HTERT RPE-1 (cell line): ENCODE results near the gene DYNC2H1.
"Not testable (repeated sequence)": the region's sequence is repeated elsewhere in the genome, so short reads cannot be mapped to it uniquely, and the experiment has no call there.

Source experiments
- in situ Hi-C: fragments of 300-500 bp; cut with MboI; formaldehyde crosslinking; loops from 4 replicates; pipeline ENCODE4 v1.14.3; 2020; ENCODE audit warnings: low sequenced_read_pairs

The DYNC2H1 gene

DNA sequence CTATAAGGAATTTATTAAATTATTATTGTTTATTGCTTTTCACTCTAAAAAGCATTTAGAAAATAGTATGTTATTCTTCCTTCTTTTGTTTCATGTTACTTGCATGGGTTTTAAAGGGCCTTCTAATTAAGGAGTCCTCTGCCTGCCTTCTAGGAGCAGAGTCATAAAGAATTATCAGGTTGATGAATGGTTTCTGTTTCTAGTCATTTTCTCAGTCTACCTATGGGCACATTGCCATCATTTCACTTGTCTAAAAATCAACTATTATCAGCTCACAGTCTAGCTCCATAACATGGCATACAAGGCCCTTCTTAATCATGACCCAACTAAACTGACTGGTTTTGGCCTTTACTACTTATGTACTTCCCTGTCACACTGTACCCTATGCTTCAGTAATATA is 16.2 kb downstream of the DYNC2H1 start:
- in situ Hi-C loops = no loop called here

DNA sequence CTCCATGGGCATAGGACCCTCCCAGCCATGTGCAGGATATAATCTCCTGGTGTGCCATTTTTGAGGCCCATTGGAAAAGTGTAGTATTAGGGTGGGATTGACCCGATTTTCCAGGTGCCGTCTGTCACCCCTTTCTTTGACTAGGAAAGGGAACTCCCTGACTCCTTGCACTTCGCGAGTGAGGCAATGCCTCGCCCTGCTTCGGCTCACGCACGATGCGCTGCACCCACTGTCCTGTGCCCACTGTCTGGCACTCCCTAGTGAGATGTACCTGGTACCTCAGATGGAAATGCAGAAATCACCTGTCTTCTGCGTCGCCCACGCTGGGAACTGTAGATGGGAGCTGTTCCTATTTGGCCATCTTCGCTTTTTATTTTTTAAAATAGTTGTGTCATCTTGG is 32.8 kb downstream of the DYNC2H1 start:
- in situ Hi-C loops = not testable (repeated sequence)

DNA sequence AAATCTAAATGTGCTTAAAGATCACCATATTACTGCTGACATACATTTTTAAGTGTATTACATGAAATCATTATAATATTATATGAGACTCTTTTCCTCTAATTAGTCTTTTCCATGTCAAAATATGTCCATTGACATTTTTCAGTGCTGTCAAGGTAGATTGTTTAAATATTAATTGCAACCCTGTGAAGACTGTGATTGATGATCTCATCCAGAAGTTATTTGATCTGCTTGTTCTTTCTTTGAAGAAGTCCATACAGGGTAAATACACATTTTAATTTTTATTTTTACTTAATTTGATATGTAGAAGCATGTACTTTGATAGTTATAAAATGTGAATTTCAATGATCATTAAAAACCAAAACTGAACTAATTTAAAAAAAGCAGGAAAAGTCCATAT is 38.4 kb downstream of the DYNC2H1 start:
- in situ Hi-C loops = no loop called here

DNA sequence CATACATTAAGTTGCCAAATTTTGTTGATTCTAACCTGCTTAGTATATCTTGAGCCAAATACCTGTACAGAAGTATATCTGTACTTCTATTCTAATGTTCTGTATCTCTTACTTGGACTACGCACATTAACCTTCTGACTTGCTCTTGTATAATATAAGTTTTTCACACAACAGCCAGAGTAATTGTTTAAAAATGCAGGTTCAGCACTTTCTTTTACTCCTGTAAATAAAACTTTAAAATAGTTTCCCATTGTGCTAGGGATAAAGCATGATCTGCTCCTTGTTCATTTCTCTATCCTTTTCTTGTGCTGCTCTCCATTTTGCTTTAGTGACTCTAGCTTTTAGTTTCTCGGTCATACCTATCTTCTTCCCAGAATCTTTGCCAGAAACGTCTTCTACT is 48.3 kb downstream of the DYNC2H1 start:
- in situ Hi-C loops = no loop called here

DNA sequence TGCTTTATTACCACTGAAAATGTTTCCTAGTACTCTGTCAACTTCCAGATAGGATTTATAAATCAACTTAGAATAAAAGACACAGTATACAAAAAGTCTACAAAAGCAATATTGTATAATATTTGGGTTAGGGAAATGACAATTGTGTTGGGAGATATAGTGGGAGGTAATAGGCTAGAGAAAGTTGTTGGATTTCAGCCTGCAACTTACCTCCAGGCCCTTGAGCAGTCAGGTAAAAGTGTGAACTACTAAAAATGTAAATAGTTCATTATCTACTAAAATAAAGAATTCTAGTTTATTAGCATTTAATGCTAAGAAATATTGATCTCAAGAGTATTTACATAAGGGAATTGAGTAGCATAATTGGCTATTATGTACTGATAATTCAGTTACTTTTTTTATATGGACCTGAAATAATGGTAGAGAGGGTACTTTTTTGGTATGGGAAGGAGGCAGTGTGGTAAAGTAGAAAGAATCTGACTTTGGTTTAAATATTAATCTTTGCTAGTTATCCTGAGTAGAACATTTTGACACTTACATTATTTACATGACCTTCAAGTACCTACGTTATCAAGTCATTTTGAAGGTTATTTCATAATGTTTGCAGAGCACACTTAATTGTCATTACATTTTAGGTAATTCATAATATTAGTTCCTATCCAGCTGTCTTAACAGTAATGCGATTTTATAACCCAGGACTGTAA is 55.0 kb downstream of the DYNC2H1 start:
- in situ Hi-C loops = no loop called here

- in situ Hi-C loops = no loop called here
Measured at GRCh38 chr11:103167166-103167565, 57.9 kb downstream of the DYNC2H1 start.

- in situ Hi-C loops = no loop called here
Measured at GRCh38 chr11:103170865-103171264, 61.6 kb downstream of the DYNC2H1 start.

GRCh38 chr11:103175461-103176129 is 66.4 kb downstream of the DYNC2H1 start:
- in situ Hi-C loops = no loop called here

- in situ Hi-C loops = no loop called here
Measured at GRCh38 chr11:103183981-103184611, 74.9 kb downstream of the DYNC2H1 start.

DNA sequence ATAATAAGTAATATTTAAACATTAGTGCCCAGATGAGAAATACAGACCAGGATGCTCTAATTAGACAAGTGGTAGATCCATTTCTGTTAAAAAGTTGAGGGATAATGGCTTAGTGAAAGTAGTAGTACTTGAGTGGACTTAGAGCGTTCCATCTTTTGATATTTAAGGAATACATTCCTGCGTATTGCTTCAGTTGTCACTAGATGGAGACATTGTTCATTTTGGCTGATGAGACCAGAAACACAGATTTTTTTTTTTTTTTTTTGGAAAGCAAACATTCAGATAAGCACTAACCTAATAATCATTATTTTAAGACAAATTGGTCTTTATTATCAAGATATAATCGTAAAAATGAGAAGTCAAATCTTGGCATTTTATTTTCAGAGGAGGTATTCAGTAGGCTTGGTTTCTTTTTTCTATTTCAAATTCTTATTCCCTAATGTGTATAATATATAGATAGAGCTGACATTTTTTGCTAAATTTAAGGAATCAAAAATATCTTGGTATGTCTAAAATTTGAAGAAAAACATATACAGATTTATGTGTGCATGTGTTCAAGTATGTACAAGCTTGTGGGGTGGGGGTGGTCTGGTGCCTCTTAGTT is 92.9 kb downstream of the DYNC2H1 start:
- in situ Hi-C loops = no loop called here

DNA sequence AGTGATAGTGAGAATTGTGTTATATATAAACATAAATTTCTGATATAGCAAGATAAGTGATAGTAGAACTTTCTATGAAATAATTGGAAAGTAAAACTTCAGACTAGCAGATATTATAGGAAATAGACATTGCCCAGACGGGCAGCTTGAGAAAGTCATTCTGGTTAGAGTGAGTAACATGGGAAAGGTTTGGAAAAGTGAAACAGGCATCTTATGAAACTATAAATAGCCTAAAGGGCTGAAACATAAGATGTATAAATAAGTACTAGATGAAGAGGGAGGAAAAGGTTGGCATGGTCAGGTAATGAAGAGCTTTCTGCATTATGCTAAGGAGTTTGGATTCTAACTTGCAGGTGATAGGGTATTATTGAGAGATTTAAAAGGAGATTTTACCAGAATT is 101.3 kb downstream of the DYNC2H1 start:
- in situ Hi-C loops = no loop called here

DNA sequence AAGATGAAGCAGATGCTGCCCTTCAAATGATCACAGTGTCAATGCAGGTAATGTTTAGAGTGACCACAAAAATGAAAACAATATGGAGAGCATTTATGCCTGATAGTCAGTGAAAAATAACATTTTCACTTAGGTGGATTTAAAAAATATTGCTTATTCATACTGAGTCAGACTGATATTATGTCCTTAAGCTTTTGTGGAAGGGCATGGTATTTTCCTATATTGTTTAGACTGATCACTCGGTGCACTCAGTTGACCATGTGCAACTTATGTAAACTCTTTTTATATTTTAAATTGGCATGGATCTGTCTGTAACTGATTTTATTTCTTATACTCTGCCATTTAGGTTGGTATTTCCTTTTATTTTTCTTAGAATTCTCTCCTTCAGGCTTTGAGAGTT is 106.6 kb downstream of the DYNC2H1 start:
- in situ Hi-C loops = no loop called here

DNA sequence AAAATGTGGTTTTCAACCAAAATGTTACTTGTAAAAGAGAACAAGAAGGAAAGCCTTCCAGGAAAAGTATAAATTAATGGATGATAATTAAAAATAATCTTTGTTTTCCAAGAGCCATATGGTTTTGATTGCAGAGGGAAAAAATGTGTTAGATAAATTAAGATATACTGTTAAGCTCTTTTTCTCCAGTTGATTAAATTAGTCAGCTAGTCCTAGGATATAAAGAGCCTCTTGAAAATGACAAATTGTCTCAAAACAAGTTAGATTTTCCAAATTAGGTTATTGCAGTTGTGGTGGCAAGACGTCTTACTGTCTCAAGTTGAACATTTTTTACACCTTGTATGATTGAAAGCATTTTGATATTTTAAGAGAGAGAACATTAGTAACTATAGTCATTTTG is 110.9 kb downstream of the DYNC2H1 start:
- in situ Hi-C loops = no loop called here

DNA sequence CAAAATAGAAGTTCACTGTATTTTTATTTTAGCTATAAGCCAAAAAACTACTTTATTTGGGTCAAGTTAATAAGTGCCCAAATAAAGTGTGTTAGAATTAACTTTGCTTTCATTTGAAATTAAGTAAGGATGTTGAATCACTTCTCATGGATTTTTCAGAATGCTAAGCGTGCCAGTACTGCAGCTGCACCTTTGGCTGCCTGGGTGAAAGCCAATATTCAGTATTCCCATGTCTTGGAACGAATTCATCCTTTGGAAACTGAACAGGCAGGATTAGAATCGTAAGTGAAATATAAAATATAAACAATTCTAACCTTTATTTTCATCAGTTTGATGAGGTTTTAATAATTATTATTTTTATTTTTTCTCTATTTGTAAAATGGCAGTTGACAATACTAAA is 113.6 kb downstream of the DYNC2H1 start:
- in situ Hi-C loops = no loop called here

DNA sequence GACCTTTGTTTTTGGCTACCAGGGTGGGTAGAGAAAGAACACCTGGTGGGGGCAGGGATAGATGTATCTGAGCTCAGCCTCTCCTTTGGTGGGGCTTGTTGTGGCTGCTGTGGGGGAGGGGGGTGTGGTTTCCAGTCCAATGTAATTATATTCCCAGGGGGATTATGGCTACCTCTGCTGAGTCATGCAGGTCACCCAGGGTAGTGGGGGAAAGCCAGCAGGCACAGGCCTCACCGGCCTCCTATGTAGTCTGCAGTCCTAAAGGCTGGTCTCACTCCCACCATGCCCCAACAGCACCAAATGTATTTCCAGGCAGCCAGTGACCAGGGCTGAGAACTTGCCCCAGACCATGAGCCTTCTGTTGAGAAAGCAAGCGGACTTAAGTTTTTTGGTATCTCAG is 119.6 kb downstream of the DYNC2H1 start:
- in situ Hi-C loops = no loop called here

DNA sequence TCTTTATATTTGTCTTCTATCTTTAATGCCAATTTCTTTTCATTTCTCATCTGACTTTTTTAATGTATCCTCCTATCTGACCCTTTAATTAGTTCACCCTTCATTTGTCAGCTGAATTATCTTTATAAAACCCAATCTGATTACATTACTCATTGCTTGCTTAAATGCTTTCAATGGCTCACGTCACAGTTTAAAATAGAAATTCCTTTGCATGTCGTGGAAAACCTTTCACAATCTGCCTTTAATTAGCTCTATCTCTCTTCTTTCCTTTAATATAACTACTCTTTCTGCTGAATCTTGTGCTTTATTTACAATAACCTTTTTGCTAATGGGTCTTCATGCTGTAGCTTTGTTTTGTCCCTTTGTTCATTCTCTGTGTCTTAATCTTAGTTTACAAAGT is 125.7 kb downstream of the DYNC2H1 start:
- in situ Hi-C loops = no loop called here

- in situ Hi-C loops = no loop called here
Measured at GRCh38 chr11:103241574-103241973, 132.3 kb downstream of the DYNC2H1 start.

GRCh38 chr11:103254123-103254522 is 144.9 kb downstream of the DYNC2H1 start:
- in situ Hi-C loops = no loop called here

DNA sequence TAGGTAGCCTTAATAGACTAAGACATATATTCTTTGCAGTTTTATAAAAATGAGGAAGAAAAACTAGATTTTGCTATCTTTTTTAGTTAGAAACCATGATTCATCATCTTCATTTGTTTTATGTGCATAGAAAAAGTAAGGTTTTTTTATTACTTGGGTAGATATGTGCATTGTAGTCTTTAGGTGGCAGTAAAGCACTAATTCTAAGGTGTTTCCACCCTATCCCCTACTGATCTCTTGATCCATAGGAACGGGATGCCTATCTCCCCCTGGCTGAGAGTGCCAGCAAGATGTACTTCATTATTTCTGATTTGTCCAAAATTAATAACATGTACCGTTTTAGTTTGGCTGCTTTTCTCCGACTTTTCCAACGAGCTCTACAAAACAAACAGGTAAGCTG is 148.1 kb downstream of the DYNC2H1 start:
- in situ Hi-C loops = no loop called here

DNA sequence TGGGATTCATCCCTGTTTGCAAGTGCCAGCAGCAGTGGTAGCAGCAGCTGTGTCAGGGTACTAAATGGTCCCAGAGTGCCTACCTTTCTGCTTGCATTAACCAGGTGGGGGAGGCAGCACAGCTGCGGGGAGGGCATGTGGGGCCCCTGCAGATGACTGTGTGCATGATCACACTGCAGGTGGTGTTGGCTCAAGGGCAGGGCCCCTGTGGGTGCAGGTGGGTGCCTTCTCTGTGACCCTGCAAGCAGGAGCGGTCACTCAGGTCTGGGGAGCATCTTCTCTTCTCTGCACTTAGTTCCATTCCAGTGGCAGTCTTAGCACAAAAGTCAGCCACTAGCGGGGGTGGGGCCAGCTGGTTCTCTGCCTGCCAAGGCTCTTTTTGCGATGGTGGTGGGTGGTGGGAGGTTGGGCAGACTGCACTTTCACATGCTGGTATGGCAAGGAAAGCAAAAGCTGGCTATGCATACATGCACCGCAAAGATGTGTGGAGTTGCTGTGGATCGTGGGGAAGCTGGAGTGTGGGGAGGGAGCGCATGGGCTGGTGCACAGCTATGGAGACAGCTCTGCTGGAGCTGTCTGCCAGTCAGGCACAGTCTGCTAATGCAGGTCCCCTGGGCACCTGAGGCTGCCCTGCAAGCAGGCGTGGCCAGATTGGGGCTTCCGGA is 157.1 kb downstream of the DYNC2H1 start:
- in situ Hi-C loops = no loop called here

GRCh38 chr11:103272876-103273275 is 163.7 kb downstream of the DYNC2H1 start:
- in situ Hi-C loops = no loop called here
